H9 (cell line): Measurements from ENCODE around the gene F2RL3. TPM values are rescaled to one million over a fixed set of nuclear protein-coding genes. Genes with fewer than 3 reads are reported as not detected.

Experiments used
- DNase-seq: peaks from one replicate; pipeline ENCODE4 v3.0.0-alpha.2; 2017
- H2AFZ ChIP-seq: one replicate; pipeline ENCODE4 v1.6.1; 2013; ENCODE audit warnings: mild to moderate bottlenecking, low read length, control low read depth, moderate library complexity
- H2AK5ac ChIP-seq: 2 replicates; pipeline ENCODE4 v1.6.1; 2013; ENCODE audit warnings: low read length, control low read depth, mixed read lengths; ENCODE audit not compliant: insufficient read length
- H2BK120ac ChIP-seq: one replicate; pipeline ENCODE4 v1.6.1; 2013; ENCODE audit warnings: low read depth, mild to moderate bottlenecking, low read length, control low read depth, inconsistent platforms; ENCODE audit not compliant: poor library complexity, severe bottlenecking
- H2BK12ac ChIP-seq: 2 replicates; pipeline ENCODE4 v1.6.1; 2013; ENCODE audit warnings: low read length, control low read depth, mixed read lengths, low read depth; ENCODE audit not compliant: insufficient read length
- H2BK15ac ChIP-seq: 2 replicates; pipeline ENCODE4 v1.6.1; 2013; ENCODE audit warnings: low read depth, low read length, control low read depth
- H2BK20ac ChIP-seq: one replicate; pipeline ENCODE4 v1.6.1; 2013; ENCODE audit warnings: low read depth, mild to moderate bottlenecking, low read length, control low read depth, inconsistent platforms; ENCODE audit not compliant: poor library complexity, severe bottlenecking
- H2BK5ac ChIP-seq: 2 replicates; pipeline ENCODE4 v1.6.1; 2013; ENCODE audit warnings: low read length, control low read depth, mixed read lengths; ENCODE audit not compliant: insufficient read length
- H3K14ac ChIP-seq: 2 replicates; pipeline ENCODE4 v1.6.1; 2013; ENCODE audit warnings: low read length, control low read depth; ENCODE audit not compliant: insufficient read depth
- H3K18ac ChIP-seq: 2 replicates; pipeline ENCODE4 v1.6.1; 2013; ENCODE audit warnings: low read depth, mild to moderate bottlenecking, mixed read lengths, low read length, control low read depth; ENCODE audit not compliant: insufficient read length
- H3K23ac ChIP-seq: 2 replicates; pipeline ENCODE4 v1.6.1; 2013; ENCODE audit warnings: low read length, control low read depth, mixed read lengths, low read depth; ENCODE audit not compliant: insufficient read length
- H3K23me2 ChIP-seq: 2 replicates; pipeline ENCODE4 v1.6.1; 2013; ENCODE audit warnings: low read depth, mild to moderate bottlenecking, mixed read lengths, low read length, control low read depth; ENCODE audit not compliant: insufficient read length, poor library complexity, severe bottlenecking
- H3K27ac ChIP-seq: 2 replicates; pipeline ENCODE4 v1.5.1; 2013; ENCODE audit warnings: low read length, control low read depth, mixed read lengths, low read depth; ENCODE audit not compliant: insufficient read length
- H3K27me3 ChIP-seq: 2 replicates; pipeline ENCODE4 v1.6.1; 2013; ENCODE audit warnings: low read length, control low read depth, inconsistent platforms; ENCODE audit not compliant: insufficient read depth
- H3K4ac ChIP-seq: 2 replicates; pipeline ENCODE4 v1.6.1; 2013; ENCODE audit warnings: low read depth, mild to moderate bottlenecking, control low read depth, inconsistent platforms, low read length, moderate library complexity
- H3K4me1 ChIP-seq: 2 replicates; pipeline ENCODE4 v1.6.1; 2013; ENCODE audit warnings: low read length, control low read depth, inconsistent platforms; ENCODE audit not compliant: insufficient read depth
- H3K4me2 ChIP-seq: 2 replicates; pipeline ENCODE4 v1.6.1; 2013; ENCODE audit warnings: low read length, control low read depth, mixed read lengths; ENCODE audit not compliant: insufficient read length, insufficient read depth
- H3K56ac ChIP-seq: 2 replicates; pipeline ENCODE4 v1.6.1; 2013; ENCODE audit warnings: low read depth, mild to moderate bottlenecking, mixed read lengths, low read length, control low read depth; ENCODE audit not compliant: insufficient read length
- H3K79me1 ChIP-seq: 2 replicates; pipeline ENCODE4 v1.6.1; 2013; ENCODE audit warnings: low read depth, mild to moderate bottlenecking, moderate library complexity, low read length, control low read depth, inconsistent platforms; ENCODE audit not compliant: insufficient read depth, poor library complexity, severe bottlenecking
- H3K79me2 ChIP-seq: 2 replicates; pipeline ENCODE4 v1.6.1; 2013; ENCODE audit warnings: low read length, control low read depth, inconsistent platforms; ENCODE audit not compliant: insufficient read depth
- H3K9ac ChIP-seq: 2 replicates; pipeline ENCODE4 v1.6.1; 2013; ENCODE audit warnings: low read length, control low read depth, mixed read lengths; ENCODE audit not compliant: insufficient read length; ENCODE audit errors: extremely low read depth
- H3K9me3 ChIP-seq: one replicate; pipeline ENCODE4 v1.6.1; 2013; ENCODE audit warnings: low read depth, low read length, inconsistent platforms; ENCODE audit not compliant: control insufficient read depth
- H3T11ph ChIP-seq: one replicate; pipeline ENCODE4 v1.6.1; 2013; ENCODE audit warnings: mild to moderate bottlenecking, low read length, control low read depth, inconsistent platforms
- H4K20me1 ChIP-seq: one replicate; pipeline ENCODE4 v1.6.1; 2013; ENCODE audit not compliant: control insufficient read depth, insufficient read length, insufficient read depth
- H4K5ac ChIP-seq: 2 replicates; pipeline ENCODE4 v1.6.1; 2013; ENCODE audit warnings: low read depth, mild to moderate bottlenecking, mixed read lengths, low read length, control low read depth; ENCODE audit not compliant: insufficient read length
- H4K8ac ChIP-seq: replicated peaks from 2 replicates; pipeline ENCODE4 v1.6.1; 2013; ENCODE audit warnings: low read length, control low read depth, mixed read lengths, low read depth; ENCODE audit not compliant: insufficient read length
- H4K91ac ChIP-seq: 2 replicates; pipeline ENCODE4 v1.6.1; 2013; ENCODE audit warnings: low read depth, mild to moderate bottlenecking, moderate library complexity, mixed read lengths, low read length, control low read depth; ENCODE audit not compliant: insufficient read length
- H3K27ac Mint-ChIP-seq, 3 experiments: 2 replicates in 2 of 3; 3 replicates in 1 of 3; pipeline ENCODE4 v1.8.0; 2020 to 2021; ENCODE audit warnings: mixed read lengths in 3 of 3, mild to moderate bottlenecking in 1 of 3, moderate library complexity in 1 of 3
- H3K27me3 Mint-ChIP-seq: 2 replicates; pipeline ENCODE4 v1.8.0; 2021; ENCODE audit warnings: low read depth, mild to moderate bottlenecking, moderate library complexity, mixed read lengths
- H3K36me3 Mint-ChIP-seq, 3 experiments: 2 replicates in 2 of 3; 3 replicates in 1 of 3; pipeline ENCODE4 v1.8.0; 2020 to 2021; ENCODE audit warnings: low read depth in 3 of 3, mixed read lengths in 3 of 3; ENCODE audit not compliant: insufficient read depth in 1 of 3
- H3K4me1 Mint-ChIP-seq, 2 experiments: 2 replicates each; pipeline ENCODE4 v1.8.0; 2020; ENCODE audit warnings: mixed read lengths in 2 of 2
- H3K4me3 Mint-ChIP-seq, 2 experiments: 2 replicates in 1 of 2; 3 replicates in 1 of 2; pipeline ENCODE4 v1.8.0; 2020 to 2021; ENCODE audit warnings: mild to moderate bottlenecking in 2 of 2, mixed read lengths in 2 of 2, moderate library complexity in 1 of 2
- H3K9me3 Mint-ChIP-seq, 2 experiments: 2 replicates in 1 of 2; 3 replicates in 1 of 2; pipeline ENCODE4 v1.8.0; 2020; ENCODE audit warnings: mild to moderate bottlenecking in 2 of 2, mixed read lengths in 2 of 2, moderate library complexity in 1 of 2
- WGBS: extraction: QIAGEN DNeasy Blood & Tissue Kit; methylation state at CpG from one replicate; pipeline ENCODE4 v1.1.7; 2013; ENCODE audit warnings: missing lambda C conversion rate, low lambda C conversion rate, mixed read lengths; ENCODE audit not compliant: insufficient read length; ENCODE audit errors: extremely low coverage; 5-methylcytosine and 5-hydroxymethylcytosine counted together
- total RNA-seq: library from RNA; stranded (reverse); gene quantifications from 2 replicates; pipeline ENCODE4 v1.2.1, GENCODE V29; 2021
- TF ChIP-seq, protein P1 (sequence below): fragments of 200-600 bp; sonication (generic); conservative IDR thresholded peaks from 3 replicates; pipeline ENCODE4 v1.8.0; 2021; ENCODE audit warnings: antibody characterized with exemption, mild to moderate bottlenecking

The F2RL3 gene
- total RNA-seq, 1 experiment from 2014 or later = not detected

DNA sequence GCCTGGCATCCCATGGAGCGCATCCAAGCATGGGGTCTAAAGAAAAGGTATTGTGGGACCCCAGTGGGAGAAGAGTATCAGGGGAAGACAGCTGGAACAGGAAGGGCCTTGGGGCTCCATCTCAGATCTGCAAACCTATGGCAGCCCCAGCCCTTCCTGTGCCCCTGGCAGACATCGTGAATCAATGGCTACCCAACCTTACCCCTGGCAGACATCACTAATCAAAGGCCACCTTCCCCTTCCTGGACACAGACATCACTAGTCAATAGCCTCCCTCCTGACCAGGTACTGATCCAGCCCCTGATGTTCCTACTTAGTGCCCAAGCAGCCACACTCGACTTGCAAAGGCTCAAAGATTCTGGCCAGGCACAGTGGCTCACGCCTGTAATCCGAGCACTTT, 15.8 kb downstream of the F2RL3 start:
- no peaks in the 10 kb centered on the region for H3K4me1 ChIP-seq
- TF ChIP-seq, protein P1, sequence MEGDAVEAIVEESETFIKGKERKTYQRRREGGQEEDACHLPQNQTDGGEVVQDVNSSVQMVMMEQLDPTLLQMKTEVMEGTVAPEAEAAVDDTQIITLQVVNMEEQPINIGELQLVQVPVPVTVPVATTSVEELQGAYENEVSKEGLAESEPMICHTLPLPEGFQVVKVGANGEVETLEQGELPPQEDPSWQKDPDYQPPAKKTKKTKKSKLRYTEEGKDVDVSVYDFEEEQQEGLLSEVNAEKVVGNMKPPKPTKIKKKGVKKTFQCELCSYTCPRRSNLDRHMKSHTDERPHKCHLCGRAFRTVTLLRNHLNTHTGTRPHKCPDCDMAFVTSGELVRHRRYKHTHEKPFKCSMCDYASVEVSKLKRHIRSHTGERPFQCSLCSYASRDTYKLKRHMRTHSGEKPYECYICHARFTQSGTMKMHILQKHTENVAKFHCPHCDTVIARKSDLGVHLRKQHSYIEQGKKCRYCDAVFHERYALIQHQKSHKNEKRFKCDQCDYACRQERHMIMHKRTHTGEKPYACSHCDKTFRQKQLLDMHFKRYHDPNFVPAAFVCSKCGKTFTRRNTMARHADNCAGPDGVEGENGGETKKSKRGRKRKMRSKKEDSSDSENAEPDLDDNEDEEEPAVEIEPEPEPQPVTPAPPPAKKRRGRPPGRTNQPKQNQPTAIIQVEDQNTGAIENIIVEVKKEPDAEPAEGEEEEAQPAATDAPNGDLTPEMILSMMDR = no peak
- no peaks in the 10 kb centered on the region for H3K36me3 Mint-ChIP-seq
- peaks cover 0 to 3% of the 10 kb centered on the region in 2 experiments; a peak in 1 of 5 replicates for H3K9me3 Mint-ChIP-seq
- no peaks in the 10 kb centered on the region for H3K9me3 ChIP-seq
- no peak overlapping the region for H2BK12ac ChIP-seq
- no peak overlapping the region for H3K4ac ChIP-seq
- H3K23ac ChIP-seq = no peak overlapping the region
- no peaks in the 10 kb centered on the region for H4K20me1 ChIP-seq
- no peak overlapping the region for H2BK20ac ChIP-seq
- no peak overlapping the region for H4K8ac ChIP-seq
- H3K27ac ChIP-seq = no peak overlapping the region
- no peaks in the 10 kb centered on the region for H3K79me2 ChIP-seq
- H3K18ac ChIP-seq = no peak overlapping the region
- no peak overlapping the region for H3K56ac ChIP-seq
- H3K23me2 ChIP-seq = no peaks in the 10 kb centered on the region
- H3K79me1 ChIP-seq = no peaks in the 10 kb centered on the region
- H2AFZ ChIP-seq = no peak overlapping the region
- H3K27me3 ChIP-seq = no peaks in the 10 kb centered on the region
- no peak overlapping the region for H2BK5ac ChIP-seq
- H3K4me2 ChIP-seq = no peak overlapping the region
- H3K14ac ChIP-seq = no peak overlapping the region
- no CpG with 5 or more reads among the region's 5 CpGs for WGBS
- peak overlapping the region in 1 of 3 experiments; percentile 49; a peak in 1 of 7 replicates for H3K27ac Mint-ChIP-seq
- H2BK120ac ChIP-seq = no peak overlapping the region
- H2AK5ac ChIP-seq = no peak overlapping the region
- H3T11ph ChIP-seq = no peak overlapping the region
- H3K4me3 Mint-ChIP-seq = no peak overlapping the region; a peak in 1 of 5 replicates
- H2BK15ac ChIP-seq = no peak overlapping the region
- H4K91ac ChIP-seq = no peak overlapping the region
- peaks cover 1% of the 10 kb centered on the region; the same call in 1 of the 2 replicates for H3K27me3 Mint-ChIP-seq
- DNase-seq = no peak
- no peak overlapping the region for H4K5ac ChIP-seq
- no peak overlapping the region for H3K9ac ChIP-seq
- H3K4me1 Mint-ChIP-seq = peaks cover 0 to 9% of the 10 kb centered on the region in 2 experiments; a peak in 1 of 4 replicates
